ENCODE measurements around the gene RALGDS.

RALGDS gene

GRCh38 chr9:133106511-133107244 is 14.4 kb downstream of the RALGDS start:
- H2BK5ac ChIP-seq (ENCODE audit: low read depth, low read length, poor library complexity, severe bottlenecking), result no peak overlapping the region
- no peak overlapping the region for H3K4me2 ChIP-seq (ENCODE audit: low read length, poor library complexity, severe bottlenecking)
- no peak overlapping the region for H3K4ac ChIP-seq (ENCODE audit: low read depth in 1 of 2, low read length in 2 of 2)
- H3K18ac ChIP-seq (ENCODE audit: low read depth in 1 of 2, low read length in 2 of 2), result no peak overlapping the region
- H3K4me3 ChIP-seq (ENCODE audit: insufficient read depth in 1 of 2, low read depth in 1 of 2, low read length in 2 of 2), result no peak overlapping the region
- H2BK120ac ChIP-seq (ENCODE audit: low read depth, low read length), result no peak overlapping the region
- H3K9me3 ChIP-seq (ENCODE audit: control insufficient read depth, low read length), result no peaks in the 10 kb centered on the region
- no peak overlapping the region for H2AK5ac ChIP-seq (ENCODE audit: low read length, severe bottlenecking)
- no peak overlapping the region for H3K27ac ChIP-seq (ENCODE audit: low read length, poor library complexity, severe bottlenecking)
- 98% methylated on average over 17 of the region's 17 CpGs for WGBS
- H3K36me3 ChIP-seq (ENCODE audit: control insufficient read depth in 1 of 2, insufficient read depth in 2 of 2, low read depth in 1 of 2, low read length in 2 of 2), result peaks cover 91 to 96% of the 10 kb centered on the region in 2 experiments
- no peak overlapping the region for H3K9ac ChIP-seq (ENCODE audit: low read length)
- H3K23ac ChIP-seq (ENCODE audit: low read length in 2 of 2), result no peak overlapping the region
- no peak overlapping the region for H2BK12ac ChIP-seq (ENCODE audit: low read length in 2 of 2)
- no peak overlapping the region for H4K8ac ChIP-seq (ENCODE audit: low read length)
- H4K91ac ChIP-seq (ENCODE audit: low read length), result no peak overlapping the region
- no peak overlapping the region for H2AFZ ChIP-seq (ENCODE audit: low read depth, low read length)
- H3K4me1 ChIP-seq (ENCODE audit: control insufficient read depth, insufficient read depth, low read depth, low read length), result peaks cover 30% of the 10 kb centered on the region
- H3K27me3 ChIP-seq (ENCODE audit: control insufficient read depth in 1 of 2, insufficient read depth in 1 of 2, low read length in 2 of 2), result no peaks in the 10 kb centered on the region
- H3K14ac ChIP-seq (ENCODE audit: low read length in 2 of 2), result no peak overlapping the region
- DNase-seq, result no peak
- H2BK15ac ChIP-seq (ENCODE audit: low read depth, poor library complexity, severe bottlenecking), result no peak overlapping the region
- H3K79me1 ChIP-seq (replicated peaks; ENCODE audit: low read length, poor library complexity, severe bottlenecking), result peaks cover 45% of the 10 kb centered on the region

- H4K91ac ChIP-seq (ENCODE audit: low read length), result peak overlapping the region; percentile 47
- no peak overlapping the region for H3K4ac ChIP-seq (ENCODE audit: low read depth in 1 of 2, low read length in 2 of 2)
- no peak overlapping the region for H2AFZ ChIP-seq (ENCODE audit: low read depth, low read length)
- H3K36me3 ChIP-seq (ENCODE audit: control insufficient read depth in 1 of 2, insufficient read depth in 2 of 2, low read depth in 1 of 2, low read length in 2 of 2), result peaks cover 93 to 98% of the 10 kb centered on the region in 2 experiments
- no peak overlapping the region for H3K14ac ChIP-seq (ENCODE audit: low read length in 2 of 2)
- H2BK12ac ChIP-seq (ENCODE audit: low read length in 2 of 2), result no peak overlapping the region
- DNase-seq, result no peak
- no peak overlapping the region for H2BK120ac ChIP-seq (ENCODE audit: low read depth, low read length)
- H4K8ac ChIP-seq (ENCODE audit: low read length), result no peak overlapping the region
- no peak overlapping the region for H3K18ac ChIP-seq (ENCODE audit: low read depth in 1 of 2, low read length in 2 of 2)
- no peak overlapping the region for H3K9ac ChIP-seq (ENCODE audit: low read length)
- H3K4me2 ChIP-seq (ENCODE audit: low read length, poor library complexity, severe bottlenecking), result no peak overlapping the region
- no peak overlapping the region for H2BK15ac ChIP-seq (ENCODE audit: low read depth, poor library complexity, severe bottlenecking)
- H3K27me3 ChIP-seq (ENCODE audit: control insufficient read depth in 1 of 2, insufficient read depth in 1 of 2, low read length in 2 of 2), result no peaks in the 10 kb centered on the region
- H3K4me1 ChIP-seq (ENCODE audit: control insufficient read depth, insufficient read depth, low read depth, low read length), result peaks cover 27% of the 10 kb centered on the region
- no peak overlapping the region for H3K4me3 ChIP-seq (ENCODE audit: insufficient read depth in 1 of 2, low read depth in 1 of 2, low read length in 2 of 2)
- H3K9me3 ChIP-seq (ENCODE audit: control insufficient read depth, low read length), result no peaks in the 10 kb centered on the region
- WGBS, result 72% methylated on average over 7 of the region's 7 CpGs
- no peak overlapping the region for H2AK5ac ChIP-seq (ENCODE audit: low read length, severe bottlenecking)
- H3K23ac ChIP-seq (ENCODE audit: low read length in 2 of 2), result no peak overlapping the region
- H2BK5ac ChIP-seq (ENCODE audit: low read depth, low read length, poor library complexity, severe bottlenecking), result no peak overlapping the region
- peaks cover 39% of the 10 kb centered on the region for H3K79me1 ChIP-seq (replicated peaks; ENCODE audit: low read length, poor library complexity, severe bottlenecking)
- no peak overlapping the region for H3K27ac ChIP-seq (ENCODE audit: low read length, poor library complexity, severe bottlenecking)
These were observed 15.6 kb downstream of the RALGDS start for GRCh38 chr9:133105461-133105770.

- WGBS, result 88% methylated on average over 15 of the region's 15 CpGs
- Histone ChIP-seq H4K91ac (ENCODE audit: low read length) (peak overlapping the region; percentile 47), H3K4me3 (ENCODE audit: insufficient read depth in 1 of 2, low read depth in 1 of 2, low read length in 2 of 2) (no peak overlapping the region), H3K79me1 (replicated peaks; ENCODE audit: low read length, poor library complexity, severe bottlenecking) (peaks cover 33% of the 10 kb centered on the region), H3K27me3 (ENCODE audit: control insufficient read depth in 1 of 2, insufficient read depth in 1 of 2, low read length in 2 of 2) (no peaks in the 10 kb centered on the region), H3K4me2 (ENCODE audit: low read length, poor library complexity, severe bottlenecking) (no peak overlapping the region), H3K36me3 (ENCODE audit: control insufficient read depth in 1 of 2, insufficient read depth in 2 of 2, low read depth in 1 of 2, low read length in 2 of 2) (peaks cover 93 to 98% of the 10 kb centered on the region in 2 experiments), H3K4me1 (ENCODE audit: control insufficient read depth, insufficient read depth, low read depth, low read length) (peaks cover 23% of the 10 kb centered on the region), H3K23ac (ENCODE audit: low read length in 2 of 2) (no peak overlapping the region), H2BK12ac (ENCODE audit: low read length in 2 of 2) (no peak overlapping the region), H2BK120ac (ENCODE audit: low read depth, low read length) (no peak overlapping the region), H3K9ac (ENCODE audit: low read length) (no peak overlapping the region), H2AK5ac (ENCODE audit: low read length, severe bottlenecking) (no peak overlapping the region), H2BK5ac (ENCODE audit: low read depth, low read length, poor library complexity, severe bottlenecking) (no peak overlapping the region), H2BK15ac (ENCODE audit: low read depth, poor library complexity, severe bottlenecking) (no peak overlapping the region), H3K4ac (ENCODE audit: low read depth in 1 of 2, low read length in 2 of 2) (no peak overlapping the region), H2AFZ (ENCODE audit: low read depth, low read length) (no peak overlapping the region), H4K8ac (ENCODE audit: low read length) (no peak overlapping the region), H3K14ac (ENCODE audit: low read length in 2 of 2) (no peak overlapping the region), H3K27ac (ENCODE audit: low read length, poor library complexity, severe bottlenecking) (no peak overlapping the region), H3K9me3 (ENCODE audit: control insufficient read depth, low read length) (no peaks in the 10 kb centered on the region), H3K18ac (ENCODE audit: low read depth in 1 of 2, low read length in 2 of 2) (no peak overlapping the region)
- DNase-seq, result no peak
These were observed 16.2 kb downstream of the RALGDS start for GRCh38 chr9:133104718-133105460.

GRCh38 chr9:133103987-133104505 is 17.0 kb downstream of the RALGDS start:
- H3K9ac ChIP-seq (ENCODE audit: low read length), result no peak overlapping the region
- H3K4me2 ChIP-seq (ENCODE audit: low read length, poor library complexity, severe bottlenecking), result no peak overlapping the region
- peaks cover 94 to 95% of the 10 kb centered on the region in 2 experiments for H3K36me3 ChIP-seq (ENCODE audit: control insufficient read depth in 1 of 2, insufficient read depth in 2 of 2, low read depth in 1 of 2, low read length in 2 of 2)
- H3K27ac ChIP-seq (ENCODE audit: low read length, poor library complexity, severe bottlenecking), result no peak overlapping the region
- peaks cover 22% of the 10 kb centered on the region for H3K4me1 ChIP-seq (ENCODE audit: control insufficient read depth, insufficient read depth, low read depth, low read length)
- H2BK5ac ChIP-seq (ENCODE audit: low read depth, low read length, poor library complexity, severe bottlenecking), result no peak overlapping the region
- no peak overlapping the region for H2BK15ac ChIP-seq (ENCODE audit: low read depth, poor library complexity, severe bottlenecking)
- H3K23ac ChIP-seq (ENCODE audit: low read length in 2 of 2), result no peak overlapping the region
- peaks cover 27% of the 10 kb centered on the region for H3K79me1 ChIP-seq (replicated peaks; ENCODE audit: low read length, poor library complexity, severe bottlenecking)
- H3K14ac ChIP-seq (ENCODE audit: low read length in 2 of 2), result no peak overlapping the region
- no peak overlapping the region for H4K91ac ChIP-seq (ENCODE audit: low read length)
- H3K27me3 ChIP-seq (ENCODE audit: control insufficient read depth in 1 of 2, insufficient read depth in 1 of 2, low read length in 2 of 2), result no peaks in the 10 kb centered on the region
- DNase-seq, result no peak
- no peak overlapping the region for H2BK12ac ChIP-seq (ENCODE audit: low read length in 2 of 2)
- H4K8ac ChIP-seq (ENCODE audit: low read length), result no peak overlapping the region
- 89% methylated on average over 12 of the region's 12 CpGs for WGBS
- no peak overlapping the region for H2BK120ac ChIP-seq (ENCODE audit: low read depth, low read length)
- H3K9me3 ChIP-seq (ENCODE audit: control insufficient read depth, low read length), result no peaks in the 10 kb centered on the region
- no peak overlapping the region for H3K4me3 ChIP-seq (ENCODE audit: insufficient read depth in 1 of 2, low read depth in 1 of 2, low read length in 2 of 2)
- no peak overlapping the region for H2AK5ac ChIP-seq (ENCODE audit: low read length, severe bottlenecking)
- H2AFZ ChIP-seq (ENCODE audit: low read depth, low read length), result no peak overlapping the region
- H3K18ac ChIP-seq (ENCODE audit: low read depth in 1 of 2, low read length in 2 of 2), result no peak overlapping the region
- H3K4ac ChIP-seq (ENCODE audit: low read depth in 1 of 2, low read length in 2 of 2), result no peak overlapping the region

Data from mesenchymal stem cell (in vitro differentiated cells and primary cell).